K562 (cell line): ENCODE data around the gene RNF187. TPM values are rescaled to one million over a fixed set of nuclear protein-coding genes. Genes with fewer than 3 reads are reported as not detected.

Source experiments
- EHMT2 ChIP-seq: fragments of 450-650 bp; IDR thresholded peaks from 2 replicates; pipeline ENCODE4 v1.6.1; 2018; ENCODE audit warnings: antibody characterized with exemption
- HDAC1 ChIP-seq, 2 experiments: fragments of 450-650 bp; IDR thresholded peaks; 2 replicates each; pipeline ENCODE4 v1.6.1; 2016 to 2017; ENCODE audit warnings: inconsistent platforms in 1 of 2, mild to moderate bottlenecking in 1 of 2, moderate library complexity in 1 of 2
- JUN ChIP-seq, 2 experiments: sonication (generic) in 1 of 2; formaldehyde crosslinking in 1 of 2; IDR thresholded peaks; 2 replicates each; pipeline versions ENCODE4 v1.6.1 to v1.8.0; 2012 to 2022; ENCODE audit warnings: borderline replicate concordance in 2 of 2, mild to moderate bottlenecking in 2 of 2, improper control_type of control experiment in 1 of 2, low read depth in 1 of 2, low read length in 1 of 2, missing genetic modification reagents in 1 of 2
- MBD2 ChIP-seq: sonication (generic); IDR thresholded peaks from 2 replicates; pipeline ENCODE4 v1.6.1; 2016; ENCODE audit warnings: low read depth, borderline replicate concordance
- MED1 ChIP-seq: sonication (generic); formaldehyde crosslinking; IDR thresholded peaks from 2 replicates; pipeline ENCODE4 v1.8.1; 2023; ENCODE audit warnings: missing genetic modification reagents, borderline replicate concordance
- MXI1 ChIP-seq: IDR thresholded peaks from 2 replicates; pipeline ENCODE4 v1.6.1; 2011; ENCODE audit warnings: low read depth, mild to moderate bottlenecking, improper control_type of control experiment, low read length
- MYNN ChIP-seq, 2 experiments: sonication (generic); formaldehyde crosslinking in 1 of 2; IDR thresholded peaks; 2 replicates each; pipeline versions ENCODE4 v1.5.0 to v1.6.1; 2016 to 2020; ENCODE audit warnings: antibody characterized with exemption in 1 of 2, missing genetic modification reagents in 1 of 2
- NCOR1 ChIP-seq: fragments of 450-650 bp; IDR thresholded peaks from 2 replicates; pipeline ENCODE4 v1.6.1; 2016; ENCODE audit warnings: mild to moderate bottlenecking, moderate library complexity
- SAFB ChIP-seq: fragments of 200-400 bp; formaldehyde crosslinking; IDR thresholded peaks from 2 replicates; pipeline ENCODE4 v1.6.1; 2017; ENCODE audit warnings: low read depth, low read length, borderline replicate concordance
- THRAP3 ChIP-seq: fragments of 450-650 bp; IDR thresholded peaks from 2 replicates; pipeline ENCODE4 v1.6.1; 2016; ENCODE audit warnings: mild to moderate bottlenecking, inconsistent platforms, borderline replicate concordance
- XRCC5 ChIP-seq: fragments of 200-400 bp; formaldehyde crosslinking; IDR thresholded peaks from 2 replicates; pipeline ENCODE4 v1.6.1; 2017; ENCODE audit warnings: low read depth, mild to moderate bottlenecking, low read length
- ZBED1 ChIP-seq: IDR thresholded peaks from 2 replicates; pipeline ENCODE4 v1.6.1; 2014
- ZEB2 ChIP-seq: fragments of 450-650 bp; IDR thresholded peaks from 2 replicates; pipeline ENCODE4 v1.6.1; 2016
- ZNF224 ChIP-seq: sonication (generic); formaldehyde crosslinking; IDR thresholded peaks from 2 replicates; pipeline ENCODE4 v1.8.0; 2022; ENCODE audit warnings: mild to moderate bottlenecking, missing genetic modification reagents
- polyA plus RNA-seq, 8 experiments: library from polyadenylated mRNA; depleted of rRNA in 4 of 8; stranded (reverse) in 5 of 8; unstranded in 3 of 8; fragments of >200 nt; fragmentation: Nextera tagmentation in 2 of 8; fragmentation: Illumina TruSeq in 1 of 8; extraction: Ambion mirVana in 2 of 8; extraction: Trizol in 1 of 8; gene quantifications; 2 replicates each; pipeline versions ENCODE4 v1.2.1 to v1.2.3, GENCODE V29; 2011 to 2014; ENCODE audit warnings: inconsistent platforms in 1 of 8, missing spikeins in 1 of 8
- total RNA-seq, 7 experiments: library from RNA; depleted of rRNA in 6 of 7; stranded (reverse); fragments of >200 nt in 6 of 7; fragmentation: Illumina TruSeq in 2 of 7; extraction: Trizol in 2 of 7; gene quantifications; 2 replicates each; pipeline versions ENCODE4 v1.2.1 to v1.2.3, GENCODE V29; 2011 to 2021; ENCODE audit warnings: low replicate concordance in 1 of 7
- TF ChIP-seq, protein P1 (sequence below): sonication (generic); formaldehyde crosslinking; IDR thresholded peaks from 2 replicates; pipeline ENCODE4 v1.8.0; 2022; ENCODE audit warnings: mild to moderate bottlenecking, missing genetic modification reagents, borderline replicate concordance
- TF ChIP-seq, protein P2 (sequence below): fragments of 250-450 bp; sonication (Bioruptor Pico); IDR thresholded peaks from 2 replicates; pipeline ENCODE4 v1.8.0; 2022; ENCODE audit warnings: inconsistent platforms
- TF ChIP-seq, protein P3 (sequence below): fragments of 200-800 bp; sonication (Bioruptor generic); IDR thresholded peaks from 2 replicates; pipeline ENCODE4 v1.6.1; 2017; ENCODE audit warnings: missing genetic modification characterization, missing compliant biosample characterization
- TF ChIP-seq, protein P4 (sequence below): fragments of 250-450 bp; sonication (Bioruptor Pico); IDR thresholded peaks from 2 replicates; pipeline ENCODE4 v1.4.0; 2020; ENCODE audit warnings: mild to moderate bottlenecking, moderate library complexity, borderline replicate concordance

Gene RNF187
- total and polyA plus RNA-seq, 9 of the 15 experiments (the other 6 are each of a cell fraction or from before 2014, with no cell fraction given) = 2.3 to 119 (median 41.9) TPM

DNA sequence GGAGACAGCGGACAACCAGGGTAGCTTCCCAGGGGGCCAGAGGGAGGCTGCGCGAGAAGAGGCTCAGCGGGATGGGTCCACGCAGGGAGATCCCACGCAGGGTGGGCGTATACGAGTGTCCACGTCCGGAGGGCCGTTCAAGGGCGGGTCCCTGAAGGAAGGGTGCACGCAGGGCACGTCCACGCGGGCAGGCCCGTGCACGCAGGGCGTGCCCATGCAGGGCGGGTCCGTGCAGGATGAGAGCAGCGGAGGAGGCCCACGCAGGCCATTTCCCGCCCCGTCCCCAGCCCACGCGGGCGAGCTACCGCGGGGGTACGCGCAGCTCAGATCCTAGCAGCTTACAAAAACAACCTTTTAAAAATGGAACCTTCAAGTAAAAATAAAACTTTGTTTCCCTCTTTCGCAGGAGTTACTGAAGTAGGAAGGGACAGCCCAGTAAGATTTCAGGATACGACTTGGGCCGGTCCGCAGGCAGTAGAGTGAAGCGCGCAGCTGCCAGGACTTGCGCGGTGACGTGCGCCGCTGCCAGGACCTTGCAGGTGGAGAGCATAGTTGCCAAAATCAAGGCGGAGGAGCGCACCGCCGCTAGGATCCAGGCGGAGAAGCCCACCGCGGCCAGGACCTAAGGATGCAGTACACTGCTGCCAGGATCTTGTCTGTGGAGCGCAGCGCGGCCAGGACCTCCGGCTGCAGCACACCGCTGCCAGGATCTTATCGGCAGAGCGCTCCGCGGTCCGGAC, 416 bp upstream of the RNF187 start (continued):
- TF ChIP-seq, protein P1, sequence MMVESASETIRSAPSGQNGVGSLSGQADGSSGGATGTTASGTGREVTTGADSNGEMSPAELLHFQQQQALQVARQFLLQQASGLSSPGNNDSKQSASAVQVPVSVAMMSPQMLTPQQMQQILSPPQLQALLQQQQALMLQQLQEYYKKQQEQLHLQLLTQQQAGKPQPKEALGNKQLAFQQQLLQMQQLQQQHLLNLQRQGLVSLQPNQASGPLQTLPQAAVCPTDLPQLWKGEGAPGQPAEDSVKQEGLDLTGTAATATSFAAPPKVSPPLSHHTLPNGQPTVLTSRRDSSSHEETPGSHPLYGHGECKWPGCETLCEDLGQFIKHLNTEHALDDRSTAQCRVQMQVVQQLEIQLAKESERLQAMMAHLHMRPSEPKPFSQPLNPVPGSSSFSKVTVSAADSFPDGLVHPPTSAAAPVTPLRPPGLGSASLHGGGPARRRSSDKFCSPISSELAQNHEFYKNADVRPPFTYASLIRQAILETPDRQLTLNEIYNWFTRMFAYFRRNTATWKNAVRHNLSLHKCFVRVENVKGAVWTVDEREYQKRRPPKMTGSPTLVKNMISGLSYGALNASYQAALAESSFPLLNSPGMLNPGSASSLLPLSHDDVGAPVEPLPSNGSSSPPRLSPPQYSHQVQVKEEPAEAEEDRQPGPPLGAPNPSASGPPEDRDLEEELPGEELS (CRISPR knock-in tag) = peak; percentile 98
- TF ChIP-seq ZNF224 (CRISPR knock-in tag) (peak; percentile 98), ZBED1 (peak; percentile 67; the same call in 1 of the 2 replicates), ZEB2 (peak; percentile 47; the same call in 1 of the 2 replicates), THRAP3 (no peak), MYNN (IDR thresholded peaks at IDR 0.05) (no peak), MYNN (CRISPR knock-in tag; IDR thresholded peaks at IDR 0.05) (no peak), MXI1 (no peak), EHMT2 (no peak), HDAC1 (IDR thresholded peaks at IDR 0.05) (peak; percentile 45 to 97; a peak in 3 of 4 replicates), MBD2 (no peak; the same call in 1 of the 2 replicates), MED1 (CRISPR knock-in tag) (no peak), JUN (IDR thresholded peaks at IDR 0.05; ENCODE audit: borderline replicate concordance, low read depth, low read length) (no peak), JUN (CRISPR knock-in tag; IDR thresholded peaks at IDR 0.05; ENCODE audit: borderline replicate concordance) (peak; percentile 3; the same call in 1 of the 2 replicates), NCOR1 (no peak), SAFB (peak; percentile 100), XRCC5 (peak; percentile 9; the same call in 1 of the 2 replicates)
- TF ChIP-seq, protein P2, sequence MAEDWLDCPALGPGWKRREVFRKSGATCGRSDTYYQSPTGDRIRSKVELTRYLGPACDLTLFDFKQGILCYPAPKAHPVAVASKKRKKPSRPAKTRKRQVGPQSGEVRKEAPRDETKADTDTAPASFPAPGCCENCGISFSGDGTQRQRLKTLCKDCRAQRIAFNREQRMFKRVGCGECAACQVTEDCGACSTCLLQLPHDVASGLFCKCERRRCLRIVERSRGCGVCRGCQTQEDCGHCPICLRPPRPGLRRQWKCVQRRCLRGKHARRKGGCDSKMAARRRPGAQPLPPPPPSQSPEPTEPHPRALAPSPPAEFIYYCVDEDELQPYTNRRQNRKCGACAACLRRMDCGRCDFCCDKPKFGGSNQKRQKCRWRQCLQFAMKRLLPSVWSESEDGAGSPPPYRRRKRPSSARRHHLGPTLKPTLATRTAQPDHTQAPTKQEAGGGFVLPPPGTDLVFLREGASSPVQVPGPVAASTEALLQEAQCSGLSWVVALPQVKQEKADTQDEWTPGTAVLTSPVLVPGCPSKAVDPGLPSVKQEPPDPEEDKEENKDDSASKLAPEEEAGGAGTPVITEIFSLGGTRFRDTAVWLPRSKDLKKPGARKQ (CRISPR knock-in tag) = no peak
- TF ChIP-seq, protein P3, sequence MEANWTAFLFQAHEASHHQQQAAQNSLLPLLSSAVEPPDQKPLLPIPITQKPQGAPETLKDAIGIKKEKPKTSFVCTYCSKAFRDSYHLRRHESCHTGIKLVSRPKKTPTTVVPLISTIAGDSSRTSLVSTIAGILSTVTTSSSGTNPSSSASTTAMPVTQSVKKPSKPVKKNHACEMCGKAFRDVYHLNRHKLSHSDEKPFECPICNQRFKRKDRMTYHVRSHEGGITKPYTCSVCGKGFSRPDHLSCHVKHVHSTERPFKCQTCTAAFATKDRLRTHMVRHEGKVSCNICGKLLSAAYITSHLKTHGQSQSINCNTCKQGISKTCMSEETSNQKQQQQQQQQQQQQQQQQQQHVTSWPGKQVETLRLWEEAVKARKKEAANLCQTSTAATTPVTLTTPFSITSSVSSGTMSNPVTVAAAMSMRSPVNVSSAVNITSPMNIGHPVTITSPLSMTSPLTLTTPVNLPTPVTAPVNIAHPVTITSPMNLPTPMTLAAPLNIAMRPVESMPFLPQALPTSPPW (CRISPR knock-in tag) = peak; percentile 59; the same call in 1 of the 2 replicates
- TF ChIP-seq, protein P4, sequence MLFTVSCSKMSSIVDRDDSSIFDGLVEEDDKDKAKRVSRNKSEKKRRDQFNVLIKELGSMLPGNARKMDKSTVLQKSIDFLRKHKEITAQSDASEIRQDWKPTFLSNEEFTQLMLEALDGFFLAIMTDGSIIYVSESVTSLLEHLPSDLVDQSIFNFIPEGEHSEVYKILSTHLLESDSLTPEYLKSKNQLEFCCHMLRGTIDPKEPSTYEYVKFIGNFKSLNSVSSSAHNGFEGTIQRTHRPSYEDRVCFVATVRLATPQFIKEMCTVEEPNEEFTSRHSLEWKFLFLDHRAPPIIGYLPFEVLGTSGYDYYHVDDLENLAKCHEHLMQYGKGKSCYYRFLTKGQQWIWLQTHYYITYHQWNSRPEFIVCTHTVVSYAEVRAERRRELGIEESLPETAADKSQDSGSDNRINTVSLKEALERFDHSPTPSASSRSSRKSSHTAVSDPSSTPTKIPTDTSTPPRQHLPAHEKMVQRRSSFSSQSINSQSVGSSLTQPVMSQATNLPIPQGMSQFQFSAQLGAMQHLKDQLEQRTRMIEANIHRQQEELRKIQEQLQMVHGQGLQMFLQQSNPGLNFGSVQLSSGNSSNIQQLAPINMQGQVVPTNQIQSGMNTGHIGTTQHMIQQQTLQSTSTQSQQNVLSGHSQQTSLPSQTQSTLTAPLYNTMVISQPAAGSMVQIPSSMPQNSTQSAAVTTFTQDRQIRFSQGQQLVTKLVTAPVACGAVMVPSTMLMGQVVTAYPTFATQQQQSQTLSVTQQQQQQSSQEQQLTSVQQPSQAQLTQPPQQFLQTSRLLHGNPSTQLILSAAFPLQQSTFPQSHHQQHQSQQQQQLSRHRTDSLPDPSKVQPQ (CRISPR knock-in tag) = no peak
